Esophagus squamous epithelium (tissue), 5 donors: ENCODE measurements around the gene HLA-DOB. TPM values are rescaled to one million over a fixed set of nuclear protein-coding genes. Genes with fewer than 3 reads are reported as not detected.

Source experiments
- DNase-seq: peaks from one replicate; lab custom pipeline; 2025; lab: John Stamatoyannopoulos, UW
- H3K27ac ChIP-seq, 4 donors: fragments of 200-600 bp; sonication (generic); one replicate each; pipeline ENCODE4 v1.5.1; 2016 to 2019; ENCODE audit warnings: mild to moderate bottlenecking in 1 of 4
- H3K27me3 ChIP-seq, 4 donors: fragments of 200-600 bp; sonication (generic); 1 replicate in 3 of 4; 2 replicates in 1 of 4; pipeline versions ENCODE4 v1.5.1 to v1.6.0; 2017 to 2021; ENCODE audit warnings: antibody characterized with exemption in 1 of 4
- H3K36me3 ChIP-seq, 3 donors: fragments of 200-600 bp; sonication (generic); one replicate each; pipeline ENCODE4 v1.5.1; 2016 to 2019
- H3K4me1 ChIP-seq, 3 donors: fragments of 200-600 bp; sonication (generic); one replicate each; pipeline ENCODE4 v1.5.1; 2017 to 2019
- H3K4me3 ChIP-seq, 4 donors: fragments of 200-600 bp; sonication (generic); 1 replicate in 3 of 4; 2 replicates in 1 of 4; pipeline ENCODE4 v1.5.1; 2016 to 2019; ENCODE audit warnings: mild to moderate bottlenecking in 2 of 4, moderate library complexity in 1 of 4
- H3K9me3 ChIP-seq, 3 donors: fragments of 200-600 bp; sonication (generic); one replicate each; pipeline ENCODE4 v1.5.1; 2016 to 2019
- POLR2A ChIP-seq, 4 donors: fragments of 450-650 bp; IDR thresholded peaks; one replicate each; pipeline ENCODE4 v1.6.1; 2017; ENCODE audit warnings: antibody characterized with exemption in 4 of 4, mild to moderate bottlenecking in 4 of 4, moderate library complexity in 3 of 4
- WGBS, 2 donors: methylation state at CpG; one replicate each; pipeline ENCODE4 v1.1.5; 2018; 5-methylcytosine and 5-hydroxymethylcytosine counted together
- intact Hi-C: fragments of 100-400 bp; cut with DNase I; formaldehyde crosslinking; loops from one replicate; pipeline ENCODE4 v1.15.0; 2022
- total RNA-seq, 4 donors: library from RNA; depleted of rRNA; stranded (reverse); fragments of >200 nt; gene quantifications; one replicate each; pipeline ENCODE4 v1.1.0, GENCODE V29; 2016
- TF ChIP-seq, protein P1 (sequence below), 6 experiments: fragments of 450-650 bp in 4 of 6; fragments of 200-600 bp in 2 of 6; sonication (generic) in 2 of 6; IDR thresholded peaks; one replicate each; pipeline ENCODE4 v1.5.1; 2016 to 2019; ENCODE audit warnings: antibody characterized with exemption in 6 of 6, mild to moderate bottlenecking in 4 of 6, moderate library complexity in 4 of 6
- donor health status: DM: yes; HTN: yes; CAD: no.

Gene HLA-DOB
- total RNA-seq, 4 donors from 2014 or later, result 0.34 to 3.6 (median 0.74) TPM

DNA sequence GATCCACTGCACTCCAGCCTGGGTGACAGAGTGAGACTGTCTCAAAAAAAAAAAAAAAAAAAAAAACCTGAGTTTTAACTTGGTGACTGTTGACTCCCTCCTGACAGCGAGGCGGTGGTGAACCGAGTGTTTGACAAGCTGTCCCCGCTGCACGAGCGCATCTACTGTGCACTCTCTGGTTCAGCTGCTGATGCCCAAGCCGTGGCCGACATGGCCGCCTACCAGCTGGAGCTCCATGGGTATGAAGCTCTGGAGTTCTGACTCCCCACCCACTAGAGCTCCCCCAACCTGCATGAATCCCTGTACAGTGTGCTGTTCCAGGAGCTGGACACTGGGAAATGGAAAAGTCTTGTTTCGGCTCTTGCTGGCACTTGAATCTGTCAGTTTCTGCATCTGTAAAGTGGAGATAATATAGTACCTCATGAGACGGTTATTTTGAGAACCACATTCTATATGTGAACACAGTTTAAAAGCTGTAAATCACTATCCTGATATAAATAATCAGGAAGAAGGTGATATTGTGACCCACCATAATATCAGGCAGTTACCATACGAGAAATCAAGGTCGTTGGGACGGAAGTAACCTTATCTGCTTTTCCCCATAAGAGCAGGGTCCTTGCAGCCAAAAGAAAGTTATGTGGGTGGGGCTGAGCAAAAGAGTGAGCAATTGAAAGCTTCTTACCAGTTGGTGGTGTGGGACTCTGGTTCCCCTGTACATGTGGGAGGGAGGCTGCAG lies 40.5 kb upstream of the HLA-DOB start:
- WGBS, 2 donors, result 82 to 87% methylated on average over 14 of the region's 14 CpGs
- no peak overlapping the region for H3K27ac ChIP-seq
- H3K9me3 ChIP-seq, result no peaks in the 10 kb centered on the region
- peaks cover 1 to 36% (median 16%) of the 10 kb centered on the region in 3 donors for H3K4me1 ChIP-seq
- DNase-seq, result no peak
- peaks cover 6 to 34% (median 9%) of the 10 kb centered on the region in 3 donors for H3K36me3 ChIP-seq
- TF ChIP-seq, protein P1, sequence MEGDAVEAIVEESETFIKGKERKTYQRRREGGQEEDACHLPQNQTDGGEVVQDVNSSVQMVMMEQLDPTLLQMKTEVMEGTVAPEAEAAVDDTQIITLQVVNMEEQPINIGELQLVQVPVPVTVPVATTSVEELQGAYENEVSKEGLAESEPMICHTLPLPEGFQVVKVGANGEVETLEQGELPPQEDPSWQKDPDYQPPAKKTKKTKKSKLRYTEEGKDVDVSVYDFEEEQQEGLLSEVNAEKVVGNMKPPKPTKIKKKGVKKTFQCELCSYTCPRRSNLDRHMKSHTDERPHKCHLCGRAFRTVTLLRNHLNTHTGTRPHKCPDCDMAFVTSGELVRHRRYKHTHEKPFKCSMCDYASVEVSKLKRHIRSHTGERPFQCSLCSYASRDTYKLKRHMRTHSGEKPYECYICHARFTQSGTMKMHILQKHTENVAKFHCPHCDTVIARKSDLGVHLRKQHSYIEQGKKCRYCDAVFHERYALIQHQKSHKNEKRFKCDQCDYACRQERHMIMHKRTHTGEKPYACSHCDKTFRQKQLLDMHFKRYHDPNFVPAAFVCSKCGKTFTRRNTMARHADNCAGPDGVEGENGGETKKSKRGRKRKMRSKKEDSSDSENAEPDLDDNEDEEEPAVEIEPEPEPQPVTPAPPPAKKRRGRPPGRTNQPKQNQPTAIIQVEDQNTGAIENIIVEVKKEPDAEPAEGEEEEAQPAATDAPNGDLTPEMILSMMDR (IDR thresholded peaks at IDR 0.05), result no peak
- no peak for TF ChIP-seq POLR2A (IDR thresholded peaks at IDR 0.05)
- intact Hi-C loops, result no loop called here
- H3K27me3 ChIP-seq, result no peaks in the 10 kb centered on the region
- H3K4me3 ChIP-seq, result no peak overlapping the region

DNA sequence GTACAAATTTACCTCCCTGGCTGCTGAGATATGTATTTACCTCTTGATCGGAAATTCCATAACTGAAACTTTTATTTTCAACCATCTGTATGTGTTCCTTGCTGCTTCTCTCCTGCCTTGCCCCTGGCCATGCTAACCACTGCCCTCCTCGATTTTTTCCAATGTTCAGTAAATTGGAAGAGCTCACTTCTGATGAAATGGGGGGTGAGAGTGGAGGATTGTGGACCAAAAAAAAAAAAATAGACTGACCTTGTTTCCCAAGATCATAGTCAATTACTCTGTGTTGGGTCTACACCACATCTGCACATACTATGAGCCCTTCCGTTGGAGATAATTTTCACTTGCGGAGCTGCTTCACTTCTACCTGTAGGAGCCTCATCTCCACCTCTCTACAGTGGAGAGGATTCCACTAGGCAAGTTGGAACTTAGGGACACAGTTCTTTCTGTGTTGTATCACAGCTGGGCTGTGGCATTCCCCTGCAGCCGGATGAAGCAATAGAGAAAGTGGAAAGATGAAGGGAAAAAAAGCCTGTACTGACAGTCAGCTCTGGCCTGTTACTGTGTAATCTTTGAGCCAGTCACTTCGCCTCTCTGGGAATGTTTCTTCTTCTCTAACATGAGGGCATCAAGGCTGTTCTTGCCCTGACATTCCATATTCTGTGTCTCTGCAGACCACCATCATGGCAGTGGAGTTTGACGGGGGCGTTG lies 38.8 kb upstream of the HLA-DOB start:
- intact Hi-C loops, result no loop called here
- H3K4me1 ChIP-seq, result peaks cover 6 to 45% (median 29%) of the 10 kb centered on the region in 3 donors
- DNase-seq, result no peak
- H3K27me3 ChIP-seq, result no peaks in the 10 kb centered on the region
- H3K4me3 ChIP-seq, result peak overlapping the region in 1 of 4 donors; percentile 77
- no peak for TF ChIP-seq POLR2A (IDR thresholded peaks at IDR 0.05)
- TF ChIP-seq, protein P1 (IDR thresholded peaks at IDR 0.05), result no peak
- peak overlapping the region in 3 of 4 donors; percentile 4 to 98 (median 98) for H3K27ac ChIP-seq
- H3K9me3 ChIP-seq, result no peaks in the 10 kb centered on the region
- WGBS, 2 donors, result 57 to 69% methylated on average over 7 to 8 of the region's 8 CpGs
- peaks cover 11 to 45% (median 13%) of the 10 kb centered on the region in 3 donors for H3K36me3 ChIP-seq

DNA sequence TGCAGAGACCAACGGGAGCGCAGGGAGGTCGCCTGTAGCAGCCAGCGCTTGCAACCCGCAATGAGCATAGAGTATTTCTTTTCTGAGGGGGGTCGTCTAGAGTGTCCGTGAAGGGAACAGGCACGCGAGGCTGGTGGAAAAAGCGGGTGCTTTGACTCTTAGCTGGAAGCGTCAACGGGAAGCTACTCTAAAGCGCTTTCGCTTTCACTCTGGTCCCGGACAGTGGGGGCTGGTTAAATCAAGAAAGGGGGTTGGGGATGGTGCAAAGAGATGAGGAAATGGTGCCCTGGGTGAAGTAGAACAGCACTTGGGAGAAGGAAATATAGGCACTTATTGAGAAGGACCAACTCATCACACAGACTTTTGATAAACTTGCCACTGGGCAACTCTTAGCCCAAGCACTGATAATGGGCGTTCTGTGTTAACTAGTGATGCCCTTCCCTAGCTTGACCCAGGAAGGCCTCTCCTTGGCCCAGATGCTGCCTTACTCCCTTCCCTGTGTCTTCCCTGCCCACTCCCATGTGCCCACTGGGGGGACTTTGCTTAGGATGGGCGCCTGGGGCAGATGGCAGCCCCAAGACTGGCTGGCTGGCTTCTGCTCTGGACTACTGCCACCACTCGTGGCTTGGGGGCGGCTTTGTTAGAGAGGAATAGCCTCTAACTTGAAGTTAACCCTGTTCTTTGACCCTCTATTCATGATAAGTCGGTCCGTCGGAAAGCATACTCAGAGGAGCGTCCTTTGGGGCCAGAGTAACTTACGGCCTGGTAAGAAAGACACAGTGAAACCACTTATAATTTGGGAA lies 37.8 kb upstream of the HLA-DOB start:
- no peaks in the 10 kb centered on the region for H3K27me3 ChIP-seq
- intact Hi-C loops, result no loop called here
- TF ChIP-seq POLR2A (IDR thresholded peaks at IDR 0.05), result no peak

DNA sequence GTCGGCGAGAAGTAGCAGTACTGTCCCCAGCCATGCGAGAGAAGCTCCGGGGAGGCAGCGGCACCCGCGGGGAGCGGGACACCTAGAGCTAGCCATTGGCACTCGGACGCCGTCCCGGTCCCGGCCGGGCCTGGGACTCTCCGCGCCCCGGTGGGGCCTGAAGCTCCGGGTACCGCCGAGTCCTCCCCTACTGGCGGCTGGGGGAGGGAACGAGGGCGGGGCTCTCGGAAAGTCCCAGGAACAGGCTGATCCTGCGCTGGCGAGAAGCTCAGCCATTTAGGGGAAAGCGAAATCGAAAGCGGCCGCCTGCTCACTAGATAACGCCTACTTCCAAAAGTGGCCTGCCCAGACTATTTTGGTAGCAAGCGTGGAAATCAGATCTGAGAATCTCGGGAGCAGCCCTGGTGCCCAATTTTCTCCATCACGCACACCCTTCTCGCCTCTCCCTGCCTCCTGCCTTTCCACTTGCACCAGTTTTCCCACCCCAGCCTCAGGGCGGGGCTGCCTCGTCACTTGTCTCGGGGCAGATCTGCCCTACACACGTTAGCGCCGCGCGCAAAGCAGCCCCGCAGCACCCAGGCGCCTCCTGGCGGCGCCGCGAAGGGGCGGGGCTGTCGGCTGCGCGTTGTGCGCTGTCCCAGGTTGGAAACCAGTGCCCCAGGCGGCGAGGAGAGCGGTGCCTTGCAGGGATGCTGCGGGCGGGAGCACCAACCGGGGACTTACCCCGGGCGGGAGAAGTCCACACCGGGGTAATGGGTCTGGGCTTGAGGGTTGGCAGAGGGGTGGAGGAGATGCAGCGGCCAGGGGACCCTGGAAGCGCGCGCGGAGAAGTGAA lies 37.0 kb upstream of the HLA-DOB start, which contains the start of the genes PSMB9 and TAP1:
TSS of gene PSMB9 (plus strand) at position 652 of the 835 bp plus-strand sequence. CDS start at position 690, 38 bp downstream.
TSS of gene TAP1 (minus strand) at position 164 of the 835 bp plus-strand sequence. CDS start at position 96, 68 bp downstream.
- peak in 3 of 4 donors; percentile 76 to 97 (median 93) for TF ChIP-seq POLR2A (IDR thresholded peaks at IDR 0.05)
- TF ChIP-seq, protein P1 (IDR thresholded peaks at IDR 0.05), result peak; percentile 78 to 97 (median 88)
- Histone ChIP-seq H3K4me1 (peaks cover 6 to 50% (median 38%) of the 10 kb centered on the region in 3 donors), H3K4me3 (peak within 1 kb of the TSS; percentile 63 to 94 (median 82)), H3K27me3 (no peaks in the 10 kb centered on the region), H3K27ac (peak within 1 kb of the TSS; percentile 94 to 98 (median 97)), H3K36me3 (peaks cover 19 to 46% (median 25%) of the 10 kb centered on the region in 3 donors), H3K9me3 (no peaks in the 10 kb centered on the region)
- intact Hi-C loops, result no loop called here
- 0 to 4% methylated on average over 8 to 38 of the region's 68 CpGs for WGBS, 2 donors
- DNase-seq, result peak; percentile 70

More for the DNA sequence above, 37.8 kb upstream of the HLA-DOB start:
- Histone ChIP-seq H3K9me3 (no peaks in the 10 kb centered on the region), H3K4me1 (peaks cover 6 to 50% (median 38%) of the 10 kb centered on the region in 3 donors), H3K4me3 (peak overlapping the region; percentile 63 to 94 (median 82)), H3K36me3 (peaks cover 19 to 46% (median 21%) of the 10 kb centered on the region in 3 donors), H3K27ac (peak overlapping the region; percentile 94 to 98 (median 97))
- no peak for DNase-seq
- WGBS, 2 donors, result 4 to 11% methylated on average over 20 to 21 of the region's 24 CpGs
